PC-3 (cell line): ENCODE data around the gene STXBP1. TPM values are rescaled to one million over a fixed set of nuclear protein-coding genes. Genes with fewer than 3 reads are reported as not detected.
A peak's percentile ranks its signal among the peaks of the same experiment; 100 is the strongest.

Experiments used
- ATAC-seq: fragments of 200-7000 bp; cut with Tn5 transposase; 2 replicates; pipeline ENCODE4 v1.9.1; 2020; ENCODE audit warnings: mild to moderate bottlenecking, moderate library complexity
- BruUV-seq: library from RNA; stranded (reverse); fragments of 400-500 nt; replicated peaks from 2 replicates; lab custom pipeline; 2021; lab: Mats Ljungman, UMichigan
- CTCF ChIA-PET: fragments of 300-600 bp; sonication (Branson Sonifier 250); formaldehyde crosslinking; loops from one replicate; lab custom pipeline; 2022; ENCODE audit warnings: antibody characterized with exemption; lab: Charles Lee
- POLR2A ChIA-PET: fragments of 300-600 bp; sonication (Branson Sonifier 250); formaldehyde crosslinking; loops from one replicate; lab custom pipeline; 2022; ENCODE audit warnings: antibody characterized with exemption; ENCODE audit not compliant: unreplicated experiment; lab: Charles Lee
- DNase-seq: peaks from one replicate; pipeline ENCODE4 v3.0.0-alpha.2; 2015
- H2AFZ ChIP-seq: fragments of 300-600 bp; sonication (generic); 2 replicates; pipeline ENCODE4 v1.6.0; 2016; ENCODE audit warnings: antibody characterized with exemption, low read length
- H3F3A ChIP-seq: fragments of 300-600 bp; sonication (generic); one replicate; pipeline ENCODE4 v1.6.0; 2017; ENCODE audit warnings: antibody characterized with exemption, low read length, control low read depth, mild to moderate bottlenecking; ENCODE audit not compliant: unreplicated experiment
- H3K27ac ChIP-seq: fragments of 300-600 bp; sonication (generic); 2 replicates; pipeline ENCODE4 v1.5.1; 2016; ENCODE audit warnings: mild to moderate bottlenecking, low read length
- H3K27me3 ChIP-seq: fragments of 300-600 bp; sonication (generic); 2 replicates; pipeline ENCODE4 v1.6.1; 2016; ENCODE audit warnings: low read length, mixed read lengths
- H3K36me3 ChIP-seq: fragments of 300-600 bp; sonication (generic); 2 replicates; pipeline ENCODE4 v1.6.1; 2016; ENCODE audit warnings: low read depth, mixed run types, low read length, mixed read lengths
- H3K4me1 ChIP-seq: fragments of 300-600 bp; sonication (generic); 2 replicates; pipeline ENCODE4 v1.5.1; 2016; ENCODE audit warnings: low read length; ENCODE audit not compliant: insufficient read depth
- H3K4me2 ChIP-seq: fragments of 300-600 bp; sonication (generic); 2 replicates; pipeline ENCODE4 v1.6.0; 2016; ENCODE audit warnings: low read length
- H3K4me3 ChIP-seq: fragments of 300-600 bp; sonication (generic); 2 replicates; pipeline ENCODE4 v1.5.1; 2016; ENCODE audit warnings: mild to moderate bottlenecking, low read length, mixed read lengths
- H3K79me2 ChIP-seq: fragments of 300-600 bp; sonication (generic); 2 replicates; pipeline ENCODE4 v1.6.1; 2017; ENCODE audit warnings: low read length, mixed read lengths
- H3K9ac ChIP-seq: fragments of 300-600 bp; sonication (generic); 2 replicates; pipeline ENCODE4 v1.6.0; 2016; ENCODE audit warnings: mild to moderate bottlenecking, low read length
- H3K9me2 ChIP-seq: fragments of 300-600 bp; sonication (generic); replicated peaks from 2 replicates; pipeline ENCODE4 v1.6.1; 2016; ENCODE audit warnings: mixed run types, low read length, mixed read lengths
- H3K9me3 ChIP-seq: fragments of 300-600 bp; sonication (generic); 2 replicates; pipeline ENCODE4 v1.6.1; 2016; ENCODE audit warnings: low read length, mixed read lengths
- H4K20me1 ChIP-seq: fragments of 300-600 bp; sonication (generic); 2 replicates; pipeline ENCODE4 v1.6.1; 2016; ENCODE audit warnings: low read length, mixed read lengths
- CTCF ChIP-seq: fragments of 300-600 bp; sonication (generic); conservative IDR thresholded peaks from 2 replicates; pipeline ENCODE4 v1.5.1; 2017; ENCODE audit warnings: antibody characterized with exemption, low read depth, mild to moderate bottlenecking, low read length
- EZH2 ChIP-seq: fragments of 300-600 bp; sonication (generic); IDR thresholded peaks from one replicate; pipeline ENCODE4 v1.6.1; 2017; ENCODE audit warnings: antibody characterized with exemption, mild to moderate bottlenecking, low read length; ENCODE audit not compliant: unreplicated experiment
- EZH2phosphoT487 ChIP-seq: fragments of 300-600 bp; sonication (generic); IDR thresholded peaks from 2 replicates; pipeline ENCODE4 v1.6.1; 2018; ENCODE audit warnings: mild to moderate bottlenecking, antibody characterized with exemption, low read length, borderline replicate concordance
- intact Hi-C: fragments of 100-400 bp; cut with micrococcal nuclease; formaldehyde crosslinking; loops from 2 replicates; pipeline ENCODE4 v1.9.0; 2023
- total RNA-seq: library from RNA; depleted of rRNA; stranded (reverse); fragments of >200 nt; gene quantifications from 2 replicates; pipeline ENCODE4 v1.2.3, GENCODE V29; 2014

The STXBP1 gene
- total RNA-seq, 1 experiment from 2014 or later: 9.1 TPM

- Histone ChIP-seq H3K9ac (no peak overlapping the region), H4K20me1 (no peaks in the 10 kb centered on the region), H3K4me1 (peaks cover 11% of the 10 kb centered on the region), H3F3A (no peaks in the 10 kb centered on the region), H3K27me3 (no peaks in the 10 kb centered on the region), H3K4me3 (peak overlapping the region; percentile 97; the same call in 1 of the 2 replicates), H3K79me2 (peaks cover 16% of the 10 kb centered on the region), H3K9me2 (no peaks in the 10 kb centered on the region), H3K27ac (no peak overlapping the region), H3K9me3 (no peaks in the 10 kb centered on the region), H2AFZ (peak overlapping the region; percentile 86; the same call in 1 of the 2 replicates), H3K4me2 (peak overlapping the region; percentile 98), H3K36me3 (no peaks in the 10 kb centered on the region)
- no peak for ATAC-seq
- TF ChIP-seq EZH2: no peak
- ChIA-PET CTCF (no interaction called here), POLR2A (interaction anchor here (0.5 kb wide), 1 partner anchor 14 kb away, joined by 7 read pairs; no protein-coding TSS in a partner anchor)
- BruUV-seq: no TSS peak
- intact Hi-C loops: no loop called here
- no peak for DNase-seq
Measured at GRCh38 chr9:127716412-127716811, 104.3 kb downstream of the STXBP1 start.

GRCh38 chr9:127717766-127718165 is 105.7 kb downstream of the STXBP1 start:
- H3K4me3 ChIP-seq: no peak overlapping the region
- peaks cover 16% of the 10 kb centered on the region for H3K79me2 ChIP-seq
- H3F3A ChIP-seq: no peaks in the 10 kb centered on the region
- no peaks in the 10 kb centered on the region for H3K9me2 ChIP-seq
- H3K4me1 ChIP-seq: peaks cover 20% of the 10 kb centered on the region
- H3K4me2 ChIP-seq: no peak overlapping the region
- DNase-seq (no peak), ATAC-seq (no peak)
- intact Hi-C loops: no loop called here
- H2AFZ ChIP-seq: no peak overlapping the region
- no peaks in the 10 kb centered on the region for H3K36me3 ChIP-seq
- POLR2A ChIA-PET: no interaction called here
- H3K27me3 ChIP-seq: no peaks in the 10 kb centered on the region
- BruUV-seq: no TSS peak
- H3K9ac ChIP-seq: no peak overlapping the region
- no peaks in the 10 kb centered on the region for H3K9me3 ChIP-seq
- CTCF ChIA-PET: no interaction called here
- no peak overlapping the region for H3K27ac ChIP-seq
- H4K20me1 ChIP-seq: no peaks in the 10 kb centered on the region
- TF ChIP-seq EZH2phosphoT487 (no peak), EZH2 (no peak), CTCF (no peak)

GRCh38 chr9:127720031-127720864 is 108.2 kb downstream of the STXBP1 start:
- H3K9me2 ChIP-seq: no peaks in the 10 kb centered on the region
- no peak for TF ChIP-seq EZH2
- TF ChIP-seq EZH2phosphoT487: no peak
- TF ChIP-seq CTCF: no peak
- H3K79me2 ChIP-seq: peaks cover 2% of the 10 kb centered on the region; the same call in 1 of the 2 replicates
- intact Hi-C loops: no loop called here
- POLR2A ChIA-PET: no interaction called here
- H3K9me3 ChIP-seq: no peaks in the 10 kb centered on the region
- no TSS peak for BruUV-seq
- H4K20me1 ChIP-seq: no peaks in the 10 kb centered on the region
- no peaks in the 10 kb centered on the region for H3K27me3 ChIP-seq
- H3K9ac ChIP-seq: no peak overlapping the region
- ATAC-seq (no peak), DNase-seq (no peak)
- no peaks in the 10 kb centered on the region for H3K36me3 ChIP-seq
- H3K4me1 ChIP-seq: peaks cover 26% of the 10 kb centered on the region
- no peak overlapping the region for H2AFZ ChIP-seq
- CTCF ChIA-PET: no interaction called here
- H3F3A ChIP-seq: no peaks in the 10 kb centered on the region
- no peak overlapping the region for H3K4me3 ChIP-seq
- H3K4me2 ChIP-seq: no peak overlapping the region
- H3K27ac ChIP-seq: no peak overlapping the region
